GM19467 (cell line): ENCODE results near the gene MATR3.
"Not testable (repeated sequence)": the region's sequence is repeated elsewhere in the genome, so short reads cannot be mapped to it uniquely, and the experiment has no call there.

Experiments used
- ATAC-seq: cut with Tn5 transposase; IDR thresholded peaks from one replicate; pipeline ENCODE4 v1.9.1; 2021; ENCODE audit warnings: mild to moderate bottlenecking, moderate library complexity; ENCODE audit not compliant: unreplicated experiment

The MATR3 gene

DNA sequence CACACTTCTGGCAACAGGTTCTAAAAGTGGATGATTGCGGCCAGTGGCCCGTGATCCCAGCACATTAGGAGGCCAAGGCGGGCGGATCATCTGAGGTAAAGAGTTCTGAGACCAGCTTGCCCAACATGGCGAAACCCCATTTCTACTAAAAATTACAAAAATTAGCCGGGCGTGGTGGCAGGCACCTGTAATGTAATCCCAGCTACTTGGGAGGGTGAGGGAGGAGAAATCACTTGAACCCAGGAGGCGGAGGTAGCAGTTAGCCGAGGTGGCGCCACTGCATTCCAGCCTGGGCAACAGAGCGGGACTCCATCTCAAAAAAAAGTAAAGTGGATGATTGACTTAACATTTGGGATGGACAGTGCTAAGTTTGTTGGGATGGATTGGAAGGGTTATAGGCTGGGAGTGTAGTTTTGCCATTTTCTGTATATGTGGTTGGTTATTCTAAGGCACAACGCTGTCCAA lies 3.4 kb downstream of the MATR3 start:
- no peak for ATAC-seq

DNA sequence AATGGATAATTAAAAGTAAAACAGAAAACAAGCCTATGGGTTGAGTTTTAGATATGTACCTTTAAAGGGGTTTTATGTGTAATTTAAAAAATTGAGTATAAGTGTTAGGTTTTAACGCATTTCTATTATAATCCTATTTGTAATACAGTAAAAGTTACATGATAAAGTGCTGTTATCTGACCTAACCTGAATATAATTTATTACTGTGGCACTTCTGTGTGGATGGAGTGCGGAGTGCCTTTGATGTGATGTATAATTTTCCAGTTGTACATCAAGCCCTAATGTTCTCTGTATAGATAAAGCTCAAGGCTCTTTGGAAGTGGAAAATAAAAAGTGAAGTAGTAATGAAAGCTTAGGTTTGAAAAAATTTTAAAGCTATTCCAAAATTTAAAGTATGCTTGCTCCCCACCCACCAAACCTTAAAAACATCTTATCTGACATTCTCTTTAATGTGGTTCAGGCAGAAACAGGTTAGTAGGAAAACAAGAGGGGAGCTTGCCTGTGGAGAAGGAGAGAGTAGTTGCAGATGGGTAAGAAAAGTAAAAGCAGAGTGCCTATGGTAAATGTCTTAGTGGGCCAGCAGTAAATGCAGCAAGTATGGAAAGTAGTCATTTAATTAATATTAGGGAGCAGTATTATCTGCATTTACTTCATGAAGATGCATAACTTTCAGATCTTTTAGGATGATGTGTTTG lies 4.0 kb downstream of the MATR3 start:
- ATAC-seq = no peak

DNA sequence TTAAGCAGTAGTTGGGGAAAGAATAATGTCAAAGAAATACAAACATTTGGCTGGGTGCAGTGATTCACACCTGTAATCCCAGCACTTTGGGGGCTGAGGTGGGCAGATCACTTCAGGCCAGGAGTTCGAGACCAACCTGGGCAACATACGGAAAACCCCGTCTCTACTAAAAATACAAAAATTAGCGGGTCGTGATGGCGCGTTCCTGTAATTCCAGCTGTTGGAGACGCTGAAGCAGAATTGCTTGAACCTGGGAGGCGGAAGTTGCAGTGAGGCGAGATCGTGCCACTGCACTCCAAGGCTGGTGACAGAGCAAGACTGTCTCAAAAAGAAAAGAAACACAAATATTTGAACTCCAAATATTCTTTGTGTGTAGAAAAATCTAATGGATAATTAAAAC lies 4.7 kb downstream of the MATR3 start:
- ATAC-seq = no peak

DNA sequence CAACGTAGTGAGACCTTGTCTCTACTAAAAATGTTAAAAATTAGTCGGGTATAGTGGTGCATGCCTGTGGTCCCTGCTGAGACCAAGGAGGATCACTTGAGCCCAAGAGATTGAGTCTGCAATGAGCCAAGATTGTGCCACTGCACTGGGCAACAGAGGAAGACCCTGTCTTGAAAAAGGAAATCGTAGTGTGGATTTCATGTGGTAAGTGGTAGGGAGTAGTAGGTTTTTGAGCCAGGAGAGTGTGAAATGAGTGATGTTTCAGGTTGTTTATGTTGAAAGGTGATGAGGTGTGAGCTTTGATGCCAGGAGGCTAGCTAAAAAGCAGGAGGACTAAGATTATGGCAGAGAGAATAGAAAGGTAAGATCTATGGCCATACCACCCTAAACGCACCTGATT lies 5.9 kb downstream of the MATR3 start:
- ATAC-seq = no peak

DNA sequence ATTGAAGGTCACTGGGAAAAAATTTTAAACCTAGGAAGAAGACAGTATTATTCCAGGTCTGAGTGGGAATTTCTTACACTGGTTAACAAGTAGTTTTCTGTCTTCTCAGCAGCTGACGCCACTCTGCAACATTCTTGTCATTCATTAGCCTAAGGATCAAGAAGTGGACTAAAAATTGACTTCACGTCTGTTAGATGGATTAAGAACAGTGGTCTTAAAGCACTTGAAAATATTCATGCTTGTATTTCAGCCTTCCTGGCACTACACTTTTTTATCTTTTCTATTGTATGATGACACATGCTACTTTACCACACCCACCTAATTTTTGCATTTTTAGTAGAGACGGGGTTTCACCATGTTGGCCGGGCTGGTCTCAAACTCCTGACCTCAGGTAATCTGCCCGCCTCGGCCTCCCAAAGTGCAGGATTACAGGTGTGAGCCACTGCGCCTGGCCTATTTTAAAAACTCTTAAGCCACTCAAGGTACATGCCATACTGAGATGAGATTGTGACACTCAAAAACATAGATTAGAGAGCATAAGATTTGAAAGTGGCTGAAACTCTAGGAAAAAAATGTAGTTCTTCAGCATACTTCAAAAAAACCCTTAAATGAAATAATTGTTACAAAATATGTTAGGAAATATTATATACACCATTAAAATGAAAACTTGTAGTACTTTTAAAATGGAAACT lies 8.4 kb downstream of the MATR3 start:
- no peak for ATAC-seq

DNA sequence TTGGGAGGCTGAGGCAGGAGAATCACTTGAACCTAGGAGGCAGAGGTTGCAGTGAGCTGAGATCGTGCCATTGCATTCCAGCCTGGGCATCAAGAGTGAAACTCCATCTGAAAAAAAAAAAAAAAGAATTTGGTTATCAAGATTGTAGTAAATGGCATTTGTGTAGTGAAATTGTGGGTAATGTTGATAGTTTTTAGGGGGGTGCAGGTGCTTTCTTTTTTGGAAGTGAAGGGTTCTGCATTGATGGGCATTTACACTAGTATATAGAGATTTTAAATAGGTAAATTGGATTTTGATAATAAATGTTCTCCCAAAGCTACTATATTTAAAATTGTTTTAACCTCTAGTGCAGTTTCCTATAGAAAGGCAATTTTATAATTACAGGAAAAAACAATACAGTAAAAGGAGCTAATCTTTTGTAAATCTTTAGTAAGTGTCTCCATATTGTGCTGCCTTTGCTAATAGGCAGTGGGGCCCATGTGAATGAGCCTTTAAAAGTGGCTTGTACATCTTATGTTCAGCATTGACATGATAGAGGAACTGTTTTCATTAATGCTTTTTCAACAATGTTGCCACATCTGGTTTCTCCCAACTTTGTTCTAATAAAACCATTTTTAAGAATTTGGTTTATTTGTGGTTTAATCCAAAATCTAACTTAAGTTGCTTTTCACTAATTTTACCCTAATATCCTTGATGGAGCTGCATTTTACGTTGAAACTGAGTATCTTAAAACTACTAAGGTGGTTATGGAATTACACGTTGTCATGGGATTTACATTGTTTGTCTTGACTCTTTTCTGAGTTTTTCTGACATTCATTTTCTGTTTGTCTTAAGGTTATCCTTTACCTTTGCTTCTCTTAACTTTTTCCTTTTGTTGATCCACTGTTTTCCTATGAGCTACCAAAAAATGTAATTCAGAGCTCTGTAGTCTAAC lies 11.1 kb downstream of the MATR3 start:
- no peak for ATAC-seq

DNA sequence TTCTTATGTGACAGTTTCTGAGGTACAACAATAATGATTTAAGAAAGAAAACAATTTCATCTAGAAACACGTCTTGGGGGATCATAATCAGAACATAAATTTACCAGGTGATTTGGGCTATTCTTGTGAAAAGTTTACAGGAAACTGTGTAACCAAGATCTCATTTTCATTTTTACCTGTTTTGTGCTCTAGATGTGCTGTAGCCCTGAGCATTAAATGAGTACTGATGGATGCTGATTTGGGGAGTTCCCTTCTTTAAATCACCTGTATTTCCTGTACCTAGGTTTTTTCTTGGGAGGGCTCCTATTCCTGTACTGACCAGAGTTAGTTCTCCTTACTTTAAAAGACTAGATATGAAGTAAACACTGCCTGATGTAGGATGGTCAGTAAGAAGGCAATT lies 12.7 kb downstream of the MATR3 start:
- no peak for ATAC-seq

DNA sequence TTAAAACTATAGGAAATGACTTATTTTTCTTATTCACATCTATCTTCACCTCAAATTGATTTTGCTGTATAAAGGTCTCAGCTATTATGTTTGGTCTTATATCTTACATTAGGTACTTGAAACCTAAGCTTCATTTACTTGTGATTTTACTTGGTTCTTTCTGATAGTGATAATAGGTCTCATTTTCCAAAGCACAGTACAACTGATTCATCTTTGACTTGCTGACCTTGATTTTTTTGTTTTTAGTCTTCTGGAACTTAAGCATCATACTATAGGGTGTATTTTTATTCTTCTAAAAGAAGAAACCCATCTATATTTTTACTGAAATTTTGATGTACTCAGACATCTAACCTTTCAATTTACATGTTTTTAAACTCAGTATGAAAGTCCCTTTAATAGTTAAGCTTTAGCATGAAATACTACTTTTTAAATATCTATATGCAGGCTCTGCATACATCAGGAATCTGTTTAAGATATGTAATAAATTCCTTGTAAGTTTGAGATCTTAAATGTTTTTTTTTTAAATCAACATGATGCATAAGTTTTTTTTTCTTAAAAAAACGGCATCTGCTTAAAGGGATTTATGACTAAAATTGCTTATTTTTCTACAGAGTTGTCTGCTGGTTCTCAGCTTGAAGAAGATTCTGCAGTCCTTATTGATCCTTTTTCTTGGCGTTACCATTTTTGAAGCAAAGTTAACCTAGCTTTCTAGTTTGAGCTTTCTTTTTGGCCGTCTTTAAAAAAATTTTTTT lies 13.3 kb downstream of the MATR3 start:
- ATAC-seq = no peak

DNA sequence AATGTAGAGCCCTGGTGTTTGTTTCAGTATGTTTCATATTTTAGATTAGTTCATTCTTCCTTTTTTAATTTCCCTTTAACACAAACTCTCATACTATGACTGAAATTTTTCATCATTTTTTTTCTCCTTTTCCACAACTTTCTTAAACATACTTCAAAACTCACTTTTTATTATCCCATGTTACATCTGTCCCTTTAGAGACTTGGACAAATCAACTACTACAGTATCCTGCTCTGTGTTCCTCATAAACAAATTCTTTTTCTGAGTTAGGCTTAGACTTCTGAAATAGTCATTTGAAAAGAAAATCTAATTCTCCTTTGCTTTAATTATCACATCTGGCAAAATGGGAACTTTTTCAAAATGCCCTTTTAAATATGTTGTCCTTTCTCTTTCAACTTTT lies 15.3 kb downstream of the MATR3 start:
- no peak for ATAC-seq

DNA sequence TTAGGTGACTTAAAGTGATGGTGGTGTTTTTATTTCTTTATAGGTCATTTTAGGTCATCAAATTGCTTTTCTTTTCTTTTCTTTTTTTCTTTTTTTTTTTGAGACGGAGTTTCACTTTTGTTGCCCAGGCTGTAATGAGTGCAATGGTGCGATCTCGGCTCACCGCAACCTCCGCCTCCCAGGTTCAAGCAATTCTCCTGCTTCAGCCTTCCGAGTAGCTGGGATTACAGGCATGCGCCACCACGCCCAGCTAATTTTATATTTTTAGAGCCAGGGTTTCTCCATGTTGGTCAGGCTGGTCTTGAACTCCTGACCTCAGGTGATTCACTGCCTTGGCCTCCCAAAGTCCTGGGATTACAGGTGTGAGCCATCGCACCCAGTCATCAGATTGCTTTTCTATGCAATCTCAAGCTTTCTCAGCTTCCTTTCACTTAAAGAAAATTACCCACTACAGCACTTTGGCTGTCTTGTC lies 17.2 kb downstream of the MATR3 start:
- not testable (repeated sequence) for ATAC-seq

DNA sequence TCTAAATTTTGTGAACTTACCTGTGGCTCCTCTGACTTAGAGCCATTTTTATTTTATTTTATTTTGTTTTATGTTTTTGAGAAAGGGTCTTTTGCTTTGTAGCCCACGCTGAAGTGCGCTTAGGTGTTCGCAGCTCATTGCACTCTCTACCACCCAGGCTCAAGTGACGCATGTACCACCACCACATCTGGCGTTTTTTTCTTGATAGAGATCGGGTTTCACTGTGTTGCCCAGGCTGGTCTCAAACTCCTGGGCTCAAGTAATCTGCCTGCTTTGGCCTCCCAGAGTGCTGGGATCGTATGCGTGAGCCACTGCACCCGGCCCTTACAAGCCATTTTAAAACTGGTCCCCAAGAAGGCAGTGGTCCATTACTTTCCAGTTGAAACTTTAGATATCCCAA lies 18.5 kb downstream of the MATR3 start:
- no peak for ATAC-seq

DNA sequence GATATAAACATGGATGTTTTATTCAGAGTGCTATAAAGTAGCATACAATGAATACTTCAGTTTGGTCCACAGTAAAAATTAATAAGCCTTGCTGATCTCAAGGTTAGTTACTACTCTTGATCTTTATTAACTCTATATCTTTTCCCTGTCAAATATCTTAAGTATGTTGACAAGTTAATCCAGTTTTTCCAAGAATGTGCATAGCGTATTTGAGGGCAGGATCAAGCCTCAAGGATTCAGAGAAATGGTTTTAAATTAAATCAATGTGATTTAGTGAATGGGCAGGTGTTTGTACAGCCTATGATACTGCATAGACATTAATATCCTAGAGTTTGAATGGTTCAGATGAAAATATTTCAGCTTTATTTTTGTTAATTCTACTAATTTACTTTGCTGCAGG lies 20.7 kb downstream of the MATR3 start:
- ATAC-seq = no peak

DNA sequence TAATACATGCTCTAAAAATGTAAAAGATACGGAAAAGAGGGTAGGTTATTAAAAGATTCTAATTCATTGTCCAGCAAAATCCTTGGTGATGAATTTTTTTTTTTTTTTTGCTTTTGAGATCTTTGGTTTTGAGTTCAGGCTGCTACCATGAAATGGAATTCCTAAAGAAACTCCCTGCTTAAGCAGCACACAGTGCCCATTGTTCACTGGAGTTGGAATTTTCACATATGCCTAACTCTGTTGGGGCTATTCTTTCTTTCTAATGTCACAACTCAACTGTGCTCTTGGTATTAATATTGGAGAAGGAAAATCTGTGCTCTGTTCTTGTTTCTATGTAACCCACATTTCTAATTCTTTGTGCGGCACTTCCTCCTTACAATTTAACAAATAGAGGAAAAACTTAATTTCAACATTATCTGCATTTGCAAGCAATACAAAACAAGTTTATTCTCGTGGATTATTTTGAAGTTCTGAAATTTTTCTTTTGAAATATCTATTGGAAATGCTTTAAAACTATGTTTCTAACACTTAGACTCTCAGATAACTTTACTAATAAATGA lies 21.6 kb downstream of the MATR3 start:
- ATAC-seq = no peak

DNA sequence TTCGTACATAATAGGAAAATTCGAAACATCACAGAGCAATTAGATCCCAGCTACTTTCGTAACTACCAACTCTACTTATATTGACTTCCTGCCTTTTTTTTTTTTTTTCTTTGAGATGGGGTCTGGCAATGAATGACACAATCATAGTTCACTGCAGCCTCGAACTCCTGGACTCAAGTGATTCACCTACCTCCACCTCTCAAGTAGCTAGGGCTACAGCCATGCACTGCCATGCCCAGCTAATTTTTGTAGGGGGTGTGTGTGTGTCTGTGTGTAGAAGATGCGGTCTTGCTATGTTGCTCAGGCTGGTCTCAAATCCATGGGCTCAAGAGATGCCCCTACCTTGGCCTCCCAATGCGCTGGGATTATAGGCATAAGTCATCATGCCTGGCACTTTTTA lies 42.3 kb downstream of the MATR3 start:
- no peak for ATAC-seq

DNA sequence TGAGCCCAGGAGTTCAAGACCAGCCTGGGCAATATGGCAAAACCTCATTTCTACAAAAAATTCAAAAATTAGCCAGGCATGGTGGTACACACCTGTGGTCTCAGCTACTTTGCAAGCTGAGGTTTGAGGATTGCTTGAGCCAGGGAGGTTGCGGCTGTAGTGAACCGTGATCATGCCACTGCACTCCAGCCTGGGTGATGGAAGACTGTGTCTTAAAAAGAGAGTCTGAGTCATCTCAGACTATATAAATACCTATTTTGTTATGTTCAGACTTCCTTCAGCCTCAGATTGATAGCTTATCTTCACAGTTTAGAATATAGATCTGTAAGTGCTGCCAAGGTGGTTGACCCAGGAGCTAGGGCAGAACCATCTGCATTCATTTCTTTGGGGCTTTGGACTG lies 46.5 kb downstream of the MATR3 start:
- ATAC-seq = no peak

DNA sequence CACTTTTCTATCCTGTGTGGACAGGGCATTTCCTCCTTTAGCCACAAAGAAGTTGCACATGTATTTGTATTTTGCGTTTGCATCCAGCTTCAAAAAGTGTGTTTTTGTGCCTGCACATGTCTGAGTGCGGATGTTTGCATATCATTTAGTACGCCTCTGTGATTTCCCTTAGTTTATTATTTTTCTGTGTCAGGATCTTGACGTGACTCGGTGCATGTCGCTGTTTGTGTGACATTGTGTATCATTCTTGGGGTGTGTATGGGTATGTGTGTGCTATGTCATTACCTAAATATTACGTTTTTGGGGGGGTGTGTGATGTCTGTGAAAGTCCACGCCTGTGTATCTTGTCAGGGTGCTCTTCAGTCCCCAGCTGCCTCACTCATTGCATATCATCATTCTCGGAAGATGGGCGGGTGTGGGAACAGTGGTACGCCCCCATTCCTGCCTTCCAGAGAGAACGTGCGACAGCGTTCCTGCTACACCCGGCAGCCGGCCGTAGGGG lies 47.7 kb downstream of the MATR3 start:
- ATAC-seq = no peak

DNA sequence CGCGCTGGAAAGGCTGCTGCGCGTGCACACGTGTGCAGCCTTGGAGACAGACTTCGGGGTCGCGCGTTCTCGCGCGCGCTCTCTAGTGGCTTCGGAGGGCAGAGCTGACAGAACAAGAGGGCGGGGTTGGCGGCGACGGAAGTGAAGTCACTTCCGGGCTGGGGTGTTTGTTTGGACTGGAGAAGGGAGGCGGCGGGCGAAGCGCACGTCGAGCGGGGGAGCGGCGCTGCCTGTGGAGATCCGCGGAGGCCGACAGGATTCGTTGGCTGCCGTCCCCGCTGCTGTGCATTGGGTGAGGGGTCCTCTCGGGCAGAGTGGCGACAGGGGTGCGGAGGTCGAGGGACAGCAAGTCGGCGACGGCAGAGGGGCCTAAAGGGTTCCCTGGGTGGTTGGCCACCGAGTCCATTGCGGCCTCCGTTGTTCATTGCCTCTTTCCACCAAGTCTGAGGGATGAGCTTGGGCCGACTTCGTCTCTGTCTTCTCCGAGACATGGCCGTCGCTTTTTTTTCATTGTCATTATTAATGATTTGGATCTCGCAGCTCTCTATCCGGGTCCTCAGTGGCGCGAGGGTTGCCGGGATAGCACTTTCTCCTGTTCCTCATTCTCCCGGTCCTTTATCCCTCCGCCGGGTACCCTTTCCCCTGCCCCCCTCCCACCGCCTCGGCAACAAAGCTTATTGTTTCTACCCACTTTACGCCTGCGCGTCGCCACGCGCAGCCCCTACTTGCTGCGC lies 48.3 kb downstream of the MATR3 start, which contains the start of gene PAIP2:
Gene PAIP2 (plus strand): TSS at position 166 of the 734 bp plus-strand sequence. CDS start 21,931 bp downstream, outside the sequence.
- ATAC-seq = peak; percentile 91

DNA sequence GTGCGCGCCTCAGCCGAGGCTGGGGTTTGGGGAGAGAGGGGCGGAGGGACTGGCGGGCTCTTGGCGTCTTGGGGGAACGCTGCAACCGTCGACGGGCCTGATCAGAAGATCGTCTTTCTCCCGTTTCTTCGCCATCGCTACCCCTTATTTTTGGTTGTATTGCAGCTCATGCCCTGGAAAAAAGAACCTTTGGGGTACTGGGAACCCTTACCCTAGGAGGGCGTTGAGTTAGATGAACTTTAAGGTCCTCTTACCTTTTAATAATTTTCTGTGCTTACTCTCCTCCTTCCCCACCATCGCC lies 48.8 kb downstream of the MATR3 start:
- ATAC-seq = peak; percentile 41

DNA sequence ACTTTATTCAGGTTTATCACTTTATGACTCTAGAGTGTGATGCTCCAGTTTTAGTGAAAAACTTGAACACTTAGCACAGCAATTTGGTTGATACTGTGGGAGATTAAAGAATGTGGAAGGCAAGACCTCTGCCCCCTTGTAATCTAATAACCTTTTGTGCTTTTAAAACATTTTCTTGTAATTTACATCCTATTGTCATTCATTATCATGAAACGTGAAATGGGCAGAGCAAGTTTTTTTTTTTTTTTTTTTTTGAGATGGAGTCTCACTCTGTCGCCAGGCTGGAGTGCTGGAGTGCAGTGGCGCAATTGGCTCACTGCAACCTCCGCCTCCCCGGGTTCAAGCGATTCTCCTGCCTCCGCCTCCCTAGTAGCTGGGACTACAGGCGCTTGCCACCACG lies 49.9 kb downstream of the MATR3 start:
- no peak for ATAC-seq

DNA sequence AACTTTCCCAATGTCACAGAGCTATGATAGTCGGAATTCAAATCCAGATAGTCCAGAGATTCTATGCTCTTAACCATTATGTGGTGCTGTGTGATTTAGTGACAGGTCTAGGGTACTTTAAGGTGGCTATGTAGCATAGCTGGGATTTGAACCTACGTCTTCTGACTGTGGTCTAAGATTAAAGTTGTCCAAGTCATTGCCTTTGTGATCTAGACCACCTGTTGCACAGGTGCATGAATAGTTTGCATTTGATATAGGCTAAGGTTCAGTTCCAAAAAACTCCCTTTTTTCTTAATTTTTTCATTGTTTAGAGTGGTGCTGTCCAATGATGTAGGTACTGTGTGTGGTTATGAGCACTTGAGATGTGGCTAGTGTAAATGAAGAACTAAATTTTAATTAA lies 50.6 kb downstream of the MATR3 start:
- ATAC-seq = no peak
